ENCODE data around the gene TRAFD1.

Gene TRAFD1

GRCh38 chr12:112184056-112184887, 58.9 kb downstream of the TRAFD1 start (continued):
- no peak for TF ChIP-seq TOX (CRISPR knock-in tag; IDR thresholded peaks at IDR 0.05; ENCODE audit: borderline replicate concordance)
- TF ChIP-seq ISL1 (CRISPR knock-in tag; IDR thresholded peaks at IDR 0.05) = no peak

- TF ChIP-seq ISL1 (CRISPR knock-in tag; IDR thresholded peaks at IDR 0.05) (no peak), ZC3H10 (CRISPR knock-in tag; IDR thresholded peaks at IDR 0.05) (no peak), CREB5 (CRISPR knock-in tag; IDR thresholded peaks at IDR 0.05; ENCODE audit: low read depth) (no peak), CSRNP3 (CRISPR knock-in tag; IDR thresholded peaks at IDR 0.05) (no peak), GLIS3 (CRISPR knock-in tag; IDR thresholded peaks at IDR 0.05) (no peak), ARNTL (CRISPR knock-in tag; IDR thresholded peaks at IDR 0.05; ENCODE audit: borderline replicate concordance, low read depth) (no peak), TSHZ2 (CRISPR knock-in tag; IDR thresholded peaks at IDR 0.05) (no peak), RARB (CRISPR knock-in tag; IDR thresholded peaks at IDR 0.05) (no peak), SNAI2 (CRISPR knock-in tag; IDR thresholded peaks at IDR 0.05) (no peak), OSR1 (CRISPR knock-in tag; IDR thresholded peaks at IDR 0.05) (no peak), ZFP3 (CRISPR knock-in tag; IDR thresholded peaks at IDR 0.05) (no peak), CSDC2 (CRISPR knock-in tag; IDR thresholded peaks at IDR 0.05) (no peak), TOX (CRISPR knock-in tag; IDR thresholded peaks at IDR 0.05; ENCODE audit: borderline replicate concordance) (no peak), ZNF8 (CRISPR knock-in tag; IDR thresholded peaks at IDR 0.05) (no peak), ZNF70 (CRISPR knock-in tag; IDR thresholded peaks at IDR 0.05) (no peak), TCF4 (CRISPR knock-in tag; IDR thresholded peaks at IDR 0.05; ENCODE audit: borderline replicate concordance) (no peak), PATZ1 (CRISPR knock-in tag; IDR thresholded peaks at IDR 0.05; ENCODE audit: borderline replicate concordance) (no peak), BACH2 (CRISPR knock-in tag; IDR thresholded peaks at IDR 0.05; ENCODE audit: borderline replicate concordance) (no peak), ZFP30 (CRISPR knock-in tag; IDR thresholded peaks at IDR 0.05) (no peak)
- ATAC-seq = no peak
Observed at GRCh38 chr12:112185093-112185923, 59.9 kb downstream of the TRAFD1 start.

- no peak for TF ChIP-seq PPARA (CRISPR knock-in tag; IDR thresholded peaks at IDR 0.05; ENCODE audit: borderline replicate concordance)
- no peak for TF ChIP-seq ZNF8 (CRISPR knock-in tag; IDR thresholded peaks at IDR 0.05)
- TF ChIP-seq ZNF70 (CRISPR knock-in tag; IDR thresholded peaks at IDR 0.05) = no peak
- no peak for TF ChIP-seq RARB (CRISPR knock-in tag; IDR thresholded peaks at IDR 0.05)
Observed at GRCh38 chr12:112188130-112188830, 62.9 kb downstream of the TRAFD1 start.

More at GRCh38 chr12:112188130-112188830, 62.9 kb downstream of the TRAFD1 start:
- ATAC-seq = no peak
